WTC11 (cell line): ENCODE measurements around the gene MIDN. TPM values are rescaled to one million over a fixed set of nuclear protein-coding genes. Genes with fewer than 3 reads are reported as not detected.

ENCODE experiments used
- ATAC-seq: fragments of 200-7000 bp; cut with Tn5 transposase; 2 replicates; pipeline ENCODE4 v1.10.0; 2021; ENCODE audit warnings: mild to moderate bottlenecking, moderate library complexity
- CTCF ChIA-PET: fragments of 300-600 bp; sonication (Branson Sonifier 250); formaldehyde crosslinking; loops from one replicate; lab custom pipeline; 2021; ENCODE audit warnings: antibody characterized with exemption; lab: Charles Lee
- POLR2A ChIA-PET: fragments of 350-600 bp; sonication (Branson Sonifier 250); formaldehyde crosslinking; loops from one replicate; lab custom pipeline; 2021; ENCODE audit warnings: antibody characterized with exemption; lab: Charles Lee
- DNase-seq: peaks from one replicate; pipeline ENCODE4 v3.0.0; 2021; ENCODE audit warnings: low spot score
- H3K27ac Mint-ChIP-seq: 2 replicates; pipeline ENCODE4 v1.8.0; 2021; ENCODE audit warnings: mixed read lengths
- H3K27me3 Mint-ChIP-seq: 2 replicates; pipeline ENCODE4 v1.8.0; 2021; ENCODE audit warnings: low read depth, mild to moderate bottlenecking, moderate library complexity, mixed read lengths
- H3K36me3 Mint-ChIP-seq: 2 replicates; pipeline ENCODE4 v1.8.0; 2021; ENCODE audit warnings: mixed read lengths
- H3K4me1 Mint-ChIP-seq: 2 replicates; pipeline ENCODE4 v1.8.0; 2022; ENCODE audit warnings: mixed read lengths
- H3K4me3 Mint-ChIP-seq: 2 replicates; pipeline ENCODE4 v1.8.0; 2021; ENCODE audit warnings: mild to moderate bottlenecking, moderate library complexity, mixed read lengths
- H3K9me3 Mint-ChIP-seq: 2 replicates; pipeline ENCODE4 v1.8.0; 2021; ENCODE audit warnings: mixed read lengths
- CREM ChIP-seq: sonication (generic); formaldehyde crosslinking; IDR thresholded peaks from 2 replicates; pipeline ENCODE4 v1.8.1; 2022; ENCODE audit warnings: mild to moderate bottlenecking, missing genetic modification reagents, moderate library complexity
- ELF4 ChIP-seq: sonication (generic); formaldehyde crosslinking; IDR thresholded peaks from 2 replicates; pipeline ENCODE4 v1.8.1; 2022; ENCODE audit warnings: low read depth, mild to moderate bottlenecking, moderate library complexity, missing genetic modification reagents
- ESRRA ChIP-seq: sonication (generic); formaldehyde crosslinking; IDR thresholded peaks from 2 replicates; pipeline ENCODE4 v1.8.1; 2022; ENCODE audit warnings: mild to moderate bottlenecking, missing genetic modification reagents, borderline replicate concordance
- NFE2L1 ChIP-seq: sonication (generic); formaldehyde crosslinking; IDR thresholded peaks from 2 replicates; pipeline ENCODE4 v1.8.1; 2023; ENCODE audit warnings: missing genetic modification reagents
- NFYB ChIP-seq: sonication (generic); formaldehyde crosslinking; conservative IDR thresholded peaks from 2 replicates; pipeline ENCODE4 v1.8.0; 2022; ENCODE audit warnings: low read depth, missing genetic modification reagents
- OVOL2 ChIP-seq: fragments of 250-450 bp; sonication (Bioruptor Pico); IDR thresholded peaks from 2 replicates; pipeline ENCODE4 v1.9.0; 2021; ENCODE audit warnings: mild to moderate bottlenecking, borderline replicate concordance
- PRRX2 ChIP-seq: fragments of 250-450 bp; sonication (Bioruptor Pico); IDR thresholded peaks from 2 replicates; pipeline ENCODE4 v1.8.0; 2021; ENCODE audit warnings: mild to moderate bottlenecking
- SMAD3 ChIP-seq: sonication (generic); formaldehyde crosslinking; IDR thresholded peaks from 2 replicates; pipeline ENCODE4 v1.8.0; 2022; ENCODE audit warnings: missing genetic modification reagents, mild to moderate bottlenecking, borderline replicate concordance
- ZNF121 ChIP-seq: sonication (generic); formaldehyde crosslinking; IDR thresholded peaks from 2 replicates; pipeline ENCODE4 v1.8.0; 2023; ENCODE audit warnings: missing genetic modification reagents
- ZNF219 ChIP-seq: sonication (generic); formaldehyde crosslinking; IDR thresholded peaks from 2 replicates; pipeline ENCODE4 v1.8.0; 2023; ENCODE audit warnings: missing genetic modification reagents, mild to moderate bottlenecking, borderline replicate concordance
- ZNF232 ChIP-seq: sonication (generic); formaldehyde crosslinking; IDR thresholded peaks from 2 replicates; pipeline ENCODE4 v1.8.0; 2022; ENCODE audit warnings: mild to moderate bottlenecking, missing genetic modification reagents
- total RNA-seq: library from RNA; stranded (reverse); gene quantifications from 3 replicates; pipeline ENCODE4 v1.2.3, GENCODE V29; 2021
- TF ChIP-seq, protein P1 (sequence below): fragments of 250-450 bp; sonication (Bioruptor Pico); IDR thresholded peaks from 2 replicates; pipeline ENCODE4 v1.9.0; 2021; ENCODE audit warnings: mild to moderate bottlenecking, borderline replicate concordance
- TF ChIP-seq, protein P2 (sequence below): sonication (generic); formaldehyde crosslinking; IDR thresholded peaks from 2 replicates; pipeline ENCODE4 v1.8.1; 2022; ENCODE audit warnings: missing genetic modification reagents, borderline replicate concordance
- TF ChIP-seq, protein P3 (sequence below): fragments of 250-450 bp; sonication (Bioruptor Pico); IDR thresholded peaks from 2 replicates; pipeline ENCODE4 v1.9.0; 2021; ENCODE audit warnings: mild to moderate bottlenecking
- TF ChIP-seq, protein P4 (sequence below): sonication (generic); formaldehyde crosslinking; IDR thresholded peaks from 2 replicates; pipeline ENCODE4 v1.8.1; 2022; ENCODE audit warnings: low read depth, mild to moderate bottlenecking, moderate library complexity, missing genetic modification reagents, borderline replicate concordance
- TF ChIP-seq, protein P5 (sequence below): sonication (generic); formaldehyde crosslinking; IDR thresholded peaks from 2 replicates; pipeline ENCODE4 v1.8.1; 2023; ENCODE audit warnings: mild to moderate bottlenecking, missing genetic modification reagents, borderline replicate concordance

MIDN gene
- total RNA-seq, 1 experiment from 2014 or later: 189 TPM

DNA sequence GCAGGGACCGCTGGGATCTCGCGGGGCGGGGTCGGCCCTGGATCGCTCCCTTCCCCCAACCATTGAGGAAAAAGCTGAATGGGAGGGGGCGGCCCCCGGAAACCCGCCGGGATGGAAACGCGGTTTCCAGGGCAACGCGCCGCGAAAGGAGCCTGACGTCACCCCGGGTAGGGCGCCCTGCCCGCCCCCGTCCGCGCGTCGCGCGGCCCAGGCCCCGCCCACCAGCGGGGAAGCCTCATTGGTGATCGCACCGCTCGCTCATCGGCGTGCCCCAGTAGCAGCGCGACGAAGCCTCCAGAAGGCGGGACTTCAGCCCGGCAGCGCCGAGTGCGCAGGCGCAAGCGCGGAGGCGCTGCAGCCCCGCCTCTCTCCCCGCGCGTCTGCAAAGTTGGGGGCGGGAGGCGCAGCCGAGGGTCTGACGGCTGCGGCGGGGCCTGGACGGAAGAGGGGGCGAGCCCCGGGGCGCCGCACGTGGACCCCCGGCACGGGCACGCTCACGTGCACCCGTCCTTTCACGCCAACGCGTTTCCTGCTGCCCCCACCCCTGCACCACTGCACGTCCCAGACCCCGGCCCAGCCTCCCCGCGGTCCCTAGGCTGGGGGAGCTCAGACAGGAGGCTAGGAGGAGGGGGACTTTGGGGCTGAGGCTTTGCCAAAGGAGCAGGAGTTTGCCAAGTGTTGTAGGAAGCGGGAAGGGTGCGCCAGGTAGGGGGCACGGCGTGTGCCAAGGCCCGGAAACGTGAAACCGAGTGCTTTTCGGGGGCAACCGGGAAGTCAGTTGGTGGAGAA lies 12.6 kb downstream of the MIDN start (continued):
- TF ChIP-seq, protein P1, sequence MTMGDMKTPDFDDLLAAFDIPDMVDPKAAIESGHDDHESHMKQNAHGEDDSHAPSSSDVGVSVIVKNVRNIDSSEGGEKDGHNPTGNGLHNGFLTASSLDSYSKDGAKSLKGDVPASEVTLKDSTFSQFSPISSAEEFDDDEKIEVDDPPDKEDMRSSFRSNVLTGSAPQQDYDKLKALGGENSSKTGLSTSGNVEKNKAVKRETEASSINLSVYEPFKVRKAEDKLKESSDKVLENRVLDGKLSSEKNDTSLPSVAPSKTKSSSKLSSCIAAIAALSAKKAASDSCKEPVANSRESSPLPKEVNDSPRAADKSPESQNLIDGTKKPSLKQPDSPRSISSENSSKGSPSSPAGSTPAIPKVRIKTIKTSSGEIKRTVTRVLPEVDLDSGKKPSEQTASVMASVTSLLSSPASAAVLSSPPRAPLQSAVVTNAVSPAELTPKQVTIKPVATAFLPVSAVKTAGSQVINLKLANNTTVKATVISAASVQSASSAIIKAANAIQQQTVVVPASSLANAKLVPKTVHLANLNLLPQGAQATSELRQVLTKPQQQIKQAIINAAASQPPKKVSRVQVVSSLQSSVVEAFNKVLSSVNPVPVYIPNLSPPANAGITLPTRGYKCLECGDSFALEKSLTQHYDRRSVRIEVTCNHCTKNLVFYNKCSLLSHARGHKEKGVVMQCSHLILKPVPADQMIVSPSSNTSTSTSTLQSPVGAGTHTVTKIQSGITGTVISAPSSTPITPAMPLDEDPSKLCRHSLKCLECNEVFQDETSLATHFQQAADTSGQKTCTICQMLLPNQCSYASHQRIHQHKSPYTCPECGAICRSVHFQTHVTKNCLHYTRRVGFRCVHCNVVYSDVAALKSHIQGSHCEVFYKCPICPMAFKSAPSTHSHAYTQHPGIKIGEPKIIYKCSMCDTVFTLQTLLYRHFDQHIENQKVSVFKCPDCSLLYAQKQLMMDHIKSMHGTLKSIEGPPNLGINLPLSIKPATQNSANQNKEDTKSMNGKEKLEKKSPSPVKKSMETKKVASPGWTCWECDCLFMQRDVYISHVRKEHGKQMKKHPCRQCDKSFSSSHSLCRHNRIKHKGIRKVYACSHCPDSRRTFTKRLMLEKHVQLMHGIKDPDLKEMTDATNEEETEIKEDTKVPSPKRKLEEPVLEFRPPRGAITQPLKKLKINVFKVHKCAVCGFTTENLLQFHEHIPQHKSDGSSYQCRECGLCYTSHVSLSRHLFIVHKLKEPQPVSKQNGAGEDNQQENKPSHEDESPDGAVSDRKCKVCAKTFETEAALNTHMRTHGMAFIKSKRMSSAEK (CRISPR knock-in tag): no peak
- TF ChIP-seq, protein P2, sequence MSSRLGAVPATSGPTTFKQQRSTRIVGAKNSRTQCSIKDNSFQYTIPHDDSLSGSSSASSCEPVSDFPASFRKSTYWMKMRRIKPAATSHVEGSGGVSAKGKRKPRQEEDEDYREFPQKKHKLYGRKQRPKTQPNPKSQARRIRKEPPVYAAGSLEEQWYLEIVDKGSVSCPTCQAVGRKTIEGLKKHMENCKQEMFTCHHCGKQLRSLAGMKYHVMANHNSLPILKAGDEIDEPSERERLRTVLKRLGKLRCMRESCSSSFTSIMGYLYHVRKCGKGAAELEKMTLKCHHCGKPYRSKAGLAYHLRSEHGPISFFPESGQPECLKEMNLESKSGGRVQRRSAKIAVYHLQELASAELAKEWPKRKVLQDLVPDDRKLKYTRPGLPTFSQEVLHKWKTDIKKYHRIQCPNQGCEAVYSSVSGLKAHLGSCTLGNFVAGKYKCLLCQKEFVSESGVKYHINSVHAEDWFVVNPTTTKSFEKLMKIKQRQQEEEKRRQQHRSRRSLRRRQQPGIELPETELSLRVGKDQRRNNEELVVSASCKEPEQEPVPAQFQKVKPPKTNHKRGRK (CRISPR knock-in tag): no peak
- TF ChIP-seq OVOL2 (no peak), PRRX2 (CRISPR knock-in tag) (no peak), ELF4 (no peak), SMAD3 (CRISPR knock-in tag) (no peak)
- TF ChIP-seq, protein P3, sequence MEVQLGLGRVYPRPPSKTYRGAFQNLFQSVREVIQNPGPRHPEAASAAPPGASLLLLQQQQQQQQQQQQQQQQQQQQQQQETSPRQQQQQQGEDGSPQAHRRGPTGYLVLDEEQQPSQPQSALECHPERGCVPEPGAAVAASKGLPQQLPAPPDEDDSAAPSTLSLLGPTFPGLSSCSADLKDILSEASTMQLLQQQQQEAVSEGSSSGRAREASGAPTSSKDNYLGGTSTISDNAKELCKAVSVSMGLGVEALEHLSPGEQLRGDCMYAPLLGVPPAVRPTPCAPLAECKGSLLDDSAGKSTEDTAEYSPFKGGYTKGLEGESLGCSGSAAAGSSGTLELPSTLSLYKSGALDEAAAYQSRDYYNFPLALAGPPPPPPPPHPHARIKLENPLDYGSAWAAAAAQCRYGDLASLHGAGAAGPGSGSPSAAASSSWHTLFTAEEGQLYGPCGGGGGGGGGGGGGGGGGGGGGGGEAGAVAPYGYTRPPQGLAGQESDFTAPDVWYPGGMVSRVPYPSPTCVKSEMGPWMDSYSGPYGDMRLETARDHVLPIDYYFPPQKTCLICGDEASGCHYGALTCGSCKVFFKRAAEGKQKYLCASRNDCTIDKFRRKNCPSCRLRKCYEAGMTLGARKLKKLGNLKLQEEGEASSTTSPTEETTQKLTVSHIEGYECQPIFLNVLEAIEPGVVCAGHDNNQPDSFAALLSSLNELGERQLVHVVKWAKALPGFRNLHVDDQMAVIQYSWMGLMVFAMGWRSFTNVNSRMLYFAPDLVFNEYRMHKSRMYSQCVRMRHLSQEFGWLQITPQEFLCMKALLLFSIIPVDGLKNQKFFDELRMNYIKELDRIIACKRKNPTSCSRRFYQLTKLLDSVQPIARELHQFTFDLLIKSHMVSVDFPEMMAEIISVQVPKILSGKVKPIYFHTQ: no peak

DNA sequence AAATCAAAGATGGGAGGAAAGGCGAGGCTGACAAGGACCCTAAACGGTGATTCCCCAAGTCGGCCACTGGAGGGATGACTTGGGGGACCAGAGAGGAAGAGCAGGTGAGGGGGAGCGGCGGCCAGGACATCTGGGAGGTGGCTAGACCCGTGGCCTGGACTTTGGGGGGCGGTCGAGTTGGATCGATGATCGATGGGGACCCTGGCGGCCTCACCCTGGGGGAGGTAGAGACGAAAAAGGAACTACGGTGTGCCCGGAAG lies 13.1 kb downstream of the MIDN start:
- no peak for TF ChIP-seq ZNF219
- no peak for TF ChIP-seq OVOL2
- TF ChIP-seq CREM (CRISPR knock-in tag): no peak
- TF ChIP-seq NFE2L1 (CRISPR knock-in tag): no peak
- TF ChIP-seq, all 79 proteins: peak for 0
- DNase-seq (peak; percentile 45), ATAC-seq (no peak)
- Mint-ChIP-seq H3K4me3 (peak overlapping the region; percentile 89), H3K4me1 (peaks cover 57% of the 10 kb centered on the region), H3K27me3 (no peaks in the 10 kb centered on the region), H3K27ac (peak overlapping the region; percentile 86), H3K9me3 (no peaks in the 10 kb centered on the region), H3K36me3 (peaks cover 13% of the 10 kb centered on the region)
- CTCF ChIA-PET: interaction anchor here (0.8 to 15.6 kb wide), 6 partner anchors 8 to 93 kb away, joined by 3 to 648 read pairs (median 4); partner anchors contain the start of gene ATP5F1D
- POLR2A ChIA-PET: interaction anchor here (1.5 to 3.6 kb wide), 2 partner anchors 7 to 17 kb away, joined by 4 to 31 read pairs; partner anchors contain the start of gene CIRBP

DNA sequence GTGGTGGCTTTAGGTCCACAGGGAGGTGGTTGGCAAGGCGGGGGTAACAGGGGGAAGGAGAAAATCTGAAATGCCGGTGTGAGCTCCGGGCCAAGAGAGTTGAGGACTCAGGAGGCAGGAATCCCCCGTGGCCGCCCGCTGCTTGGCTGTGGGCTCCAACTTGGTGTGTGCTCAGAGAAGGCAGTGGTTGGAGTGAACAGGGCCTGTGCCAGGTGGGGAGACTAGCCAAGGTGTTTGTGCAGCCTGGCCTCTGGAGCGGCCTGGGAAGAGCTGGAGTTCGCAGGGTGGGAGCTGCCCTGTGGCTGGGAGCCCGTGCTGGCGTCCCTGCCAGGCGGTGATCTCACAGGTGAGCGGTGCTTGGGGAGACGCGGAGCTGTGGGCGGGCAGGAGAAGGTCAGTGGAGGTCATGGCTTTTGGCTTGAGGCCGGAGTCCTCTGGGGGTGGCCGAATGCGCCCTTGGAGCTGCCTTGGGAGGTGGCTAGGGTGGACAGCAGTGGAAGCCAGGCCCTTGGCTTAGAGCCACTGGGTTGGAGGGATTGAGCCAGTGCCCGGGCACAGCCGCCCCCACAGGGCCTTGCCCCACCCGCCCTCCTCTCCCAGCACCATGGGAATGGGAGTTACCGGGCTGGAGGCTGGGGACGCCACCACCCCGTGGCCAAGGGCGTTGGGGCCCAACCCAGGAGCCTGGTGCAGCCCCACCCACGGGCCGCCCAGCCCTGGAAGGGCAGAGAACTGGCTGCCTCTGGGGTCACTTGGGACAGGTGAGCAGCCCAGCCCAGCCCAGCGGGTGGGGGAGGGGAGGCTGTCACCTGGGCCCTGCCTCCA lies 13.6 kb downstream of the MIDN start:
- ATAC-seq: no peak
- TF ChIP-seq, protein P4, sequence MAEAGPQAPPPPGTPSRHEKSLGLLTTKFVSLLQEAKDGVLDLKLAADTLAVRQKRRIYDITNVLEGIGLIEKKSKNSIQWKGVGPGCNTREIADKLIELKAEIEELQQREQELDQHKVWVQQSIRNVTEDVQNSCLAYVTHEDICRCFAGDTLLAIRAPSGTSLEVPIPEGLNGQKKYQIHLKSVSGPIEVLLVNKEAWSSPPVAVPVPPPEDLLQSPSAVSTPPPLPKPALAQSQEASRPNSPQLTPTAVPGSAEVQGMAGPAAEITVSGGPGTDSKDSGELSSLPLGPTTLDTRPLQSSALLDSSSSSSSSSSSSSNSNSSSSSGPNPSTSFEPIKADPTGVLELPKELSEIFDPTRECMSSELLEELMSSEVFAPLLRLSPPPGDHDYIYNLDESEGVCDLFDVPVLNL: no peak
- TF ChIP-seq ZNF219 (no peak), NFYB (CRISPR knock-in tag) (no peak), ESRRA (CRISPR knock-in tag) (no peak), ZNF121 (no peak), ZNF232 (CRISPR knock-in tag) (no peak), SMAD3 (CRISPR knock-in tag) (no peak)
- TF ChIP-seq, protein P5, sequence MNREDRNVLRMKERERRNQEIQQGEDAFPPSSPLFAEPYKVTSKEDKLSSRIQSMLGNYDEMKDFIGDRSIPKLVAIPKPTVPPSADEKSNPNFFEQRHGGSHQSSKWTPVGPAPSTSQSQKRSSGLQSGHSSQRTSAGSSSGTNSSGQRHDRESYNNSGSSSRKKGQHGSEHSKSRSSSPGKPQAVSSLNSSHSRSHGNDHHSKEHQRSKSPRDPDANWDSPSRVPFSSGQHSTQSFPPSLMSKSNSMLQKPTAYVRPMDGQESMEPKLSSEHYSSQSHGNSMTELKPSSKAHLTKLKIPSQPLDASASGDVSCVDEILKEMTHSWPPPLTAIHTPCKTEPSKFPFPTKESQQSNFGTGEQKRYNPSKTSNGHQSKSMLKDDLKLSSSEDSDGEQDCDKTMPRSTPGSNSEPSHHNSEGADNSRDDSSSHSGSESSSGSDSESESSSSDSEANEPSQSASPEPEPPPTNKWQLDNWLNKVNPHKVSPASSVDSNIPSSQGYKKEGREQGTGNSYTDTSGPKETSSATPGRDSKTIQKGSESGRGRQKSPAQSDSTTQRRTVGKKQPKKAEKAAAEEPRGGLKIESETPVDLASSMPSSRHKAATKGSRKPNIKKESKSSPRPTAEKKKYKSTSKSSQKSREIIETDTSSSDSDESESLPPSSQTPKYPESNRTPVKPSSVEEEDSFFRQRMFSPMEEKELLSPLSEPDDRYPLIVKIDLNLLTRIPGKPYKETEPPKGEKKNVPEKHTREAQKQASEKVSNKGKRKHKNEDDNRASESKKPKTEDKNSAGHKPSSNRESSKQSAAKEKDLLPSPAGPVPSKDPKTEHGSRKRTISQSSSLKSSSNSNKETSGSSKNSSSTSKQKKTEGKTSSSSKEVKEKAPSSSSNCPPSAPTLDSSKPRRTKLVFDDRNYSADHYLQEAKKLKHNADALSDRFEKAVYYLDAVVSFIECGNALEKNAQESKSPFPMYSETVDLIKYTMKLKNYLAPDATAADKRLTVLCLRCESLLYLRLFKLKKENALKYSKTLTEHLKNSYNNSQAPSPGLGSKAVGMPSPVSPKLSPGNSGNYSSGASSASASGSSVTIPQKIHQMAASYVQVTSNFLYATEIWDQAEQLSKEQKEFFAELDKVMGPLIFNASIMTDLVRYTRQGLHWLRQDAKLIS (CRISPR knock-in tag): no peak
- peaks cover 9% of the 10 kb centered on the region for H3K36me3 Mint-ChIP-seq
- H3K4me1 Mint-ChIP-seq: peaks cover 58% of the 10 kb centered on the region
- no peaks in the 10 kb centered on the region for H3K9me3 Mint-ChIP-seq
- no peak for DNase-seq
- peak overlapping the region; percentile 89 for H3K4me3 Mint-ChIP-seq
- CTCF ChIA-PET: interaction anchor here (0.8 to 15.6 kb wide), 6 partner anchors 9 to 92 kb away, joined by 3 to 648 read pairs (median 4); partner anchors contain the start of gene ATP5F1D
- peak overlapping the region; percentile 86 for H3K27ac Mint-ChIP-seq
- H3K27me3 Mint-ChIP-seq: peaks cover under 1% of the 10 kb centered on the region
- POLR2A ChIA-PET: interaction anchor here (1.5 to 3.6 kb wide), 2 partner anchors 7 to 18 kb away, joined by 4 to 31 read pairs; partner anchors contain the start of gene CIRBP
